Stimulated activated CD4-positive, alpha-beta T cell treated with anti-CD3 and anti-CD28 coated beads, Interleukin-2, amount 100 ng/mL, for 24 hours (primary cell): ENCODE results near the gene CAMKMT.

Experiments
- DNase-seq, 2 donors: peaks; one replicate each; pipeline ENCODE4 v3.0.0-alpha.2; 2020

Gene CAMKMT

DNA sequence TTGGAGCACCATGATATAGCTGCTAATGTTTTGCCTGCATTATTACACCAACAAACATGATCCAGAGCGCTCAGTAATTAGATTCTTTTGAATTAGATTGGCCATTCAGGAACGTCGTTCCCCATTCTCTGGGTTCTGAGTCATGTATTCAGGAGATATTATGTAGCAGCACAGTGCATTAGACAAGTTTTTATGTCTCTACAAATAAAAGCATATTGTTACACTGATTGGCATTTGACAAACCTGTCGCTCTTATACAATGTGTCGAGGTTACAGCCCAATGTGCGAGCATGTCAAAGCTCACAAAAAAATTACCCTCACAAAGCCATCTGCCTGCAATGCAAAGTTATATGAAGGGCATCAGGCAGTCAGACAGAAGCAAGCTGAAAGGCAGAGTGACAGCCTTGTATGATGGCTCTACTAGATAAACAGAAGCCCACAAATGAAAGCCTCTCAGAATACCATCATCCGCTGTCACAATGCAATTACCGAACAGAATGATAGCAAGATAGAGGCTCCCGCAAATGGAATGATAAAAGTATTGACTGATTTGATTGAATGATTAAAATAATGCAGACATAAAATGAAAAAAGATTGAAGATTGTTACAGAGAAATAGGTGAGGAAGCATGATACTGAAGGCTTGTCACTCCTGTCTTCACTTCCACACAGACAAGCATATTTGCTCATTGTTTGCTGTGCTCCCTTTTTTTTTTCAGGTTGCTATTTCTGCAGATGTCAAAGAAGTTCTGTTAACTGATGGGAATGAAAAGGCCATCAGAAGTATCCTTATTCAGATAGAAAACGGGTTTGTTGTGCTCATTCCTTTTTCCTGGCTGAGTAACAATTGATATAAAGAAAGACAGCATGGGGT lies 345.2 kb downstream of the CAMKMT start:
- DNase-seq, result no peak

DNA sequence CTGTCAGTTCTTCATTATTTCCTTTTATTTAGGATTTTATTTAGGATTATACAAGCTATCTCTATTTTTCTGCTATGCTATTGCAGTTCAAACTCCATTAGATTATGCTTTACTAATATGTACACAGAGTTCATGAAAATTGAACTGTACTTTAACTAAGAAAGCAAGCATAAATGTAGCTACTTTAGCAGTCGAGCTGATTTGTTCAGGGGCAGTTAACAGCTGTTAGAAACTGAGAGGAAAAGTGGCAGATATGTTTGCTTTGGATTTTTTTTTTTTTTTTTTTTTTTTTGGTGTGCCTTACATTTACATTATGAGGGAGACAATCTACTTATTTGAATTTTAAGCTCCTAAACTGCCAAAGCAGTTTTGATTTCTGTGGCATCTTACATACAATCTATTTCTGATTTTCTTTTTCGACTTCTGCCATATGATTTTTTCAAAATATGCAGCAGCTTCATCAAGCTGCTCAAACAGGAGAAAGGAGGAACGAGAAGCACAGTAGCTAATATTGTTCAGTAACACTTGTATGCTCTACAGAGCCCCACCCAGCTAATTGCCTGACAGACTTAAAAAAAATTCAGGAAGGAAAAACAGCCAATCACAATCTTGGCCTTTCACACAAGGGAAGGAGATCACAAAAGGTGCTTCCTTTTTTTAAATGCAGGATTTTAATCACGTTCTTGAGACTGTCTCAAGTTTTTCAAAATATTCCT lies 346.4 kb downstream of the CAMKMT start:
- DNase-seq, result no peak

DNA sequence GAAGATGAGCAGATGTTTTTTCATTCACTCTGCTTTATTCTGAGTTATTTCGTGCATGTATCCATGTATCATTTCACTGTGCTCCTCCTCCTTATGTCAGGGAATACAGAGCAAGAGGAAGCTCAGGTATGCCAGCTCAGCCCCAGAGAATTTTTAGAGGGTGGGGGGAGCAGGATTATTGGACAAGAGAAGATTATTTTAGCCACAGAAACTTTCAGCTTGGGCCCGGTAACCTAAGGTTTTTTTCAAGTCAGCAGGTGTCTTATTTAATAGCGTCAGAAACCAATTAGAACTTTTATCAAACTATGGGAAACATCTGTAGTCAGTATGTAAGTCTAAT lies 346.9 kb downstream of the CAMKMT start:
- no peak for DNase-seq

DNA sequence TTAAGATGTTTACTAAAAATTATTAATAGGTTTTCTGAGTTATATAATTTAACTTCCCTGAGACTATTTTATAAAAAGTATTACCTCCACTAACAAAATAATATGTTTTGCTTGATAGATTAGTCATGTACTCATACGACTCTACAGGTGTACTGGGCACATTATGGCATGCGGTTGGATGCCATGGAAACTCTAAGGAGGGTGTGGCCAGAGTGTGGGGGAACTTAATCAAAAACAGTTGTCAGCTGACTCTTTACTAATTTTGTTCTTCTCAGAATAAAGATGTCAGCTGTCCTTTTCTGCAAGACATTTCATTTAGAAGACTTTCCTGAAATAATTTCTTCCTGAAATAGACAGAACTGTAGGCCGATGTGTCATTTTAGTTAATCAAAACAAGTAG lies 351.4 kb downstream of the CAMKMT start:
- no peak for DNase-seq

DNA sequence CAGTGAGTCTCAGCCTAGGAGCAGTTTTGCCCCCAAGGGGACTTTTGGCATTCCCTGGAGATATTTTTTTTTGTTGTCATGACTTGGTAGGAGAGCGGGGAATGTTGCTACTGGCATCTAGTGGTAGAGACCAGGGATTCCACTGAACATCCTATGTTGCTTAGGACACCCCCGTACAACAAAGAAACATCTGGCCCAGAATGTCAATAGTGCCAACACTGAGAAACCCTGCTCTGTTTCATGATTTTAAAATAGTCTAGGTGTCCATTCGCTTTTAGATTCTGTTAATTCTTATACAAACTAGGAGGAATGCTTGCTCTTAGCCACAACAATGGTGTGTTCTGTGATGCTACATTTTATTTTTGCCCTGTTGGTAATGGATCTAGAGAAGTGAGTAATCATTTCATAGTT lies 353.9 kb downstream of the CAMKMT start:
- no peak for DNase-seq

DNA sequence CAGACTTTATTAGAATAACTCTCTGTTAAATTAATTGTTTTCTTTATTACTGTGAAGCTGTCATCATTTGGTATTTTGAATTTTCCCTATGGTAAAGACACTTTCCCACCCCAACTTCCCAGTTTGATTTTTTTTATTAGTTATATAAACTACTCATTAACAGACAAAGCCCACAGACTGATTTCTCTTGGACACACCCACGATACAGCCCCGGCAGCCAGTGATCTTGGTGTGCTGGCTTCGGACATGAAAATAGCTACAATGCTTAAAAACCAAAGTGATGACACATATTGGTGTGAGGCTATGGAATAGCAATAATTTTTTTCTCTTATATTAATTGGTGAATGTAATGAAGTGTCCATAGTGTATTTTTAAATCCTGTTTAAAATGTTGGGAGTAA lies 354.4 kb downstream of the CAMKMT start:
- no peak for DNase-seq

DNA sequence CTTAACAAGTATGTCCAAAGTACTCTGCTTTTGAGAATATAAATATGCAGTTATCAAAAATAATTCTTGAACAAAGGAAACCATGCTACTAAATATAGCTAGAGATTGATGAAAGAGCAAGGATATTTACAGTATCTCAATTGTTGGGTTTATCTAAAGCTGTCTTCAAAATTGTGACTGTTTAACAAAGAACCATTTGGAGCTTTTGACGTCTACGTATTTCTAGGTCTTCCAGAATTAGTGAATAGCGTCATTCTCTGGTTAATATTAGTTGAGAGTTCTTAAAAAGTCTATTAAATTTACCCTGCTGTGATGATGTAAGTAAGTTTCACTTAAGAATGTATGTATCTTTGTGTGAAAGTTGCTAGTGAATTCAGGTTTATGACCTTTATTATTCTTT lies 356.7 kb downstream of the CAMKMT start:
- no peak for DNase-seq

DNA sequence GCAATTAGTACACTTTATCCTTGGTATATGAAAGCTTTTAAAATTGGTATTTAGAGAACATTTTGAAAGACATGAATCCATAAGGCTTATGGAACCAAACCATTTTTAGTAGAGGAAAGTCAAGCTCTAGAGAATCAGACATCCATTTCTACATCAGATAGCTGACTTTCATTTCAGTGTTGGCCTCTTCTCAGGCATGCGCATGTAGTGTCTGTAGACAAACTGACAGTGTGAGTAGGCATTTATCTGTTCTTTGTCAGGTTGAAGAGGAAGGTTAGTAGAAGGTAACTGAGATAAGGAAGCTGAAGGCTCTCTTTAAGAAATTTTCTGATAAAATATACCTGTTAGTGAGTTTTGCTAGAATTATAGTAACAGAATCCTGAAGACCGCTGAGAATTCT lies 357.8 kb downstream of the CAMKMT start:
- no peak for DNase-seq

DNA sequence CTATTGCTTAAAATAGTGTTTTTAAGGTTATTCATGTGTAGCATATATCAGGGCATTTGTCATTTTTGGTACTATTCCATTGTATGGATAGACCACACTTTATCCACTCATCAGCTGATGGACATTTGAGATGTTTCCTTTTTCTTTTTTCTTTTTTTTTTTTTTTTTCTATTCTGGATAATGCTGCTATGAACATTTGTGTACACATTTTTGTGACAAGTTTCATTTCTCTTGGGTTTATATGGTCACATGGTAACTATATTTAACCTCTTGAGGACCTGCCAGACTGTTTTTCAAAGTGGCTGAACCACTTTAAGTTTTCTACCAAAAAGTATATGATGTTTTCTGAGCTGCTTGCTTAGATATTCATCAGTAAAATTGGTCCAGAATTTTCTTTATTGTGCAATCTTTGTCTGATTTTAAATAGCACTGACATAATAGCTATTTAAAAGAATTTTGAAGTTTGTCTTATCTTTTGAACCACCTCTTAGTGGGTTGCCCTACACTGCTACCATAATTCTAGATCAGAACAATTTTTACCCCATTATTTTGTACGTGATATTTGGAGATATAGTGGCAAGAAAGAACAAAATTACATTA lies 360.4 kb downstream of the CAMKMT start:
- DNase-seq, result no peak

DNA sequence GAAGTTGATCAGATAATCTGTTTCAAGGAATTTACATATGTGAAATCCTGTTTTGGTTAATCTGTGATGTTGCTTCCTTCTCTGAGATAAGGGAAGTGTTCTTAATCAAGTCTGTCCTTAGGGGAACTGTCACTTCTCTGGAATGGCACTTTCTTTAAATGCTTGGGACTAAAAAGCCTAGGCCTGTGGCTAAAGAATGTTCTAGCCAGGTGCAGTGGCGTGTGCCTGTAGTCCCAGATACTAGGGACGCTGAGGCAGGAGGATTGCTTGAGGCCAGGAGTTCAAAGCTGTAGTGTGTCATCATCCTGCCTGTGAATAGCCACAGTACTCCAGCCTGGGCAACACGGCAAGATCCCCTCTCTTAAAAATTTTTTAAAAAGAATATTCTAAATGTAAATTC lies 362.2 kb downstream of the CAMKMT start:
- no peak for DNase-seq

DNA sequence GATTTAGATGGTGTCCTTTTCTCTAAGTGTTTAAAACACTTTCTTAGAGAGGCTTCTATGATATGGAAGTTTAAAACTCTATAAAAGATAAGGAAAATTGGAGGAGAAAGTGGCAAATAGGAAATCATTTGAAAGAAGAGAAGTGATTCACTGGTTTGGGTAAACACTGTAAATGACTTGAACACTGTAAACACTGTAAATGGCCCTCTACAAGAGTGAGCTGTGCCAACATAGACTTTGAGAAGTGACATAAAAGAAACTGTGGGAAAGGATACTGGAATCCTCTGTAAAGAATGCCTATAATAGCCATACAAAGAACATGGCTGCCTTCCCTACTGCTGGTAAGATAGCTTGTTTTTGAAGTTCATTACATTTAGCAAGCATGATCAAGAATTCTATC lies 368.8 kb downstream of the CAMKMT start:
- DNase-seq, result no peak

DNA sequence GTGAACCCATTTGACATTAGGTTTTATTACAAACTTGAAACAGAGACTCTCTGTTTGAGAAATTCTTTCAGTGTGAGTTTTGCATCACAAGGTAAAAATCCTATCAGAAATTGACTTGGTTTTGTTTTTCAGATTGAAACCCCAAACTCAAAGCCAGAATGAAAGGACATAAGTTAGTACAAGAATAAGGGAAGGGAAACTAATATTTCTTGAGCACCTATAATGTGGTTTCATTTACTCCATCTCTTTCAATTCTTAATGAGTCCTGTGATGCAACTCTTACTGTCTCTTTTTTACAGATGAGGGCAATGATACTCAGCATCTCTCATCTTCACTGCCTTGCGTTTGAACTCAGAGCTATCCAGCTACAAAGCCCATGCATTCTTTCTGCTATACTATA lies 369.8 kb downstream of the CAMKMT start:
- DNase-seq, result no peak

DNA sequence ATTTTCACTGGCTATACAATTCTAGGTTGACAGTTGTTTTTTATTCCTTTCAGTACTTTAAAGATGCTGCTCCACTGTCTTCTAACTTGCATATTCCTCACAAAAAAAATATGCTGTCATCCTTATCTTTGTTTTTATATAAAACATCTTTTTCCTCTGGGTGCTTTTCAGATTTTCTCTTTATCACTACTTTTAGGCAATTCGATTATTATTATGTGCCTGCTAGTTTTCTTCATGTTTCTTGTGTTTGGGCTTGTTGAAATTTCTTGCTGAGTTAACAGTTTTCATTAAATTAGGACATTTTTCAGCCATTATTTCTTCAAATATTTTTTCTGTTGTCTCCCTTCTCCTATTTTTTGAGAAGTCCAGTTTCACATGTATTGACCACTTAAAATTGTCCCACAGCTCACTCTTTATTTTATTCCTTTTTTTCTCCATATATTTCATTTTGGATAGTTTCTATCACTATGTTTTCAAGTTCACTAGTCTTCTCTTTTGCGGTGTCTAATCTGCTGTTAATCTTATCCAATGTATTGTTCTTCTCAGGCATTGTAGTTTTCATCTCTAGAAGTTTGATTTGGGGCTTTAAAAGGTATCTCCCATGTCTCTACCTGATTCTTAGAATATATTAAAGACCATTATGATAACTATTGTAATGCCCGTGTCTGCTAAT lies 374.7 kb downstream of the CAMKMT start:
- DNase-seq, result no peak

DNA sequence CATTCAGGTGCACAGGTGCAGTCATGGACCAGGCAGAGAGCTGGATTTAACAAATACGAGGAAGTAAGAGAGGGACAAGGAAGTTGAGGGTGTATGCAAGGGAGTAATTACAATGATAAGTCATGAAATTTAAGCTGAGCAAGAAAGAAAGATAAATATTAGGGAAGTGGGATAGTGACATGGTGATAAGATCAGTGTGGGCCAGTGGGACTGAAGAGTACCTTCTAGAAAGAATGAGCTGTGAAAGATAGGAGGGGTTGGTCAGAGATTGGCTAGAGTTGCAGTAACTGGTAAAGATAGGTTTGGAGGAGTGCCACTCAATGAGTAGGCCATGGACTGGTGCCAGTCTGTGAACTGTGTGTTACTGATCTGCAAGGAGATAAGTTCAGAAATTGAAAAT lies 378.9 kb downstream of the CAMKMT start:
- DNase-seq, result no peak

DNA sequence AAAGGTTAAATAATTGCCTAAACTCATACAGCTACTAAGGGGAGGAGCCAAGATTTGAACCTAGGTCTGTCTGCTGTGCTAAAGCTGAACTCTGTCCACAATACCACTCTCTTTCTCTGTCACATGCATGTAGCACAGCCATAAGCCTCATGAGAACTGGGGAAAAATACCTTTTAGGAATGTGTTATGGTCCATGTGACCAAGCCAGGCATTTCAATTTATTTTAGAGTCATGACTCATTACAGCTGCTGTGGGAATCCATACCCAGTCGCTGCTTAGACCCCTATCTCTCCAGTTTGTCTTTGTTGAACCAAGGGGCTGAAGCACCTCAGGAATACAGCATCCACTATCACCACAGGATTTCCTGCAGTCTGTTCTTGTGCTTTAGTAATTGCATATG lies 379.8 kb downstream of the CAMKMT start:
- no peak for DNase-seq

DNA sequence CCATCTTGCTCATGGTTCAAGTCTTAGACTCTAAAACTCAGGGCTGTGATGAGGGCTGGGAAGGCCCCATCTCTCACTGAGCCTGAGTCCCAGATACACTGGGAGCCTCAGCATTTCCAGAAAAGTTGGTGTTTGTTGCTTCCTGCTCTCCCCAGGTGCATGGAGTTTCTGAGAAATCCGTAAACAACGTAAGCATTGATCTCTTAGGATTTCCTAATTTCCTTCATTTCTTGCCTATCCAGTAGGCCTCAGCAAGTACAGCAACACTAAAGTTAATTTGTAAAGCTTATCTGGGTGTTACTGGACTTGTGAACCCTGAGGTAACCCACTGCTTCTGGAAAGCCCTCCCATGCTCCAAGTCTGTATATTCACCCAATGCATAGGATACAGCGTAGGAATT lies 380.3 kb downstream of the CAMKMT start:
- DNase-seq, result no peak

DNA sequence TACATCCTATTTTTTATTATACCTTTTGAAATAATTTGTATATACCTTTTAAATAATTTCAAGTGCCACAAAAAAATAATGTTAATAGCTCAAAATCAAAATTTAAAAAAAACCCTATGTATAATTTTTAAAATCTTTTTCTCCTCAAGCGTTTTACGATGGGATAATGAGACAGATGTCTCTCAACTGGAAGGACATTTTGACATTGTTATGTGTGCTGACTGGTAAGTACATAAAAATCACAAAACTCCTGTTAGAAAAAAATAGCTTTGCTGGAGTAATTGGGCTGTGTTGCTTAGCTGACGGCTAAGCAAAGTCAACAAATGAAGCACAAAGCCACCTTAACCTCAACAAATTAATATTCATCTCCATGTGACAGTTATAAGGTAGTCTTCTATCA lies 381.7 kb downstream of the CAMKMT start:
- no peak for DNase-seq

DNA sequence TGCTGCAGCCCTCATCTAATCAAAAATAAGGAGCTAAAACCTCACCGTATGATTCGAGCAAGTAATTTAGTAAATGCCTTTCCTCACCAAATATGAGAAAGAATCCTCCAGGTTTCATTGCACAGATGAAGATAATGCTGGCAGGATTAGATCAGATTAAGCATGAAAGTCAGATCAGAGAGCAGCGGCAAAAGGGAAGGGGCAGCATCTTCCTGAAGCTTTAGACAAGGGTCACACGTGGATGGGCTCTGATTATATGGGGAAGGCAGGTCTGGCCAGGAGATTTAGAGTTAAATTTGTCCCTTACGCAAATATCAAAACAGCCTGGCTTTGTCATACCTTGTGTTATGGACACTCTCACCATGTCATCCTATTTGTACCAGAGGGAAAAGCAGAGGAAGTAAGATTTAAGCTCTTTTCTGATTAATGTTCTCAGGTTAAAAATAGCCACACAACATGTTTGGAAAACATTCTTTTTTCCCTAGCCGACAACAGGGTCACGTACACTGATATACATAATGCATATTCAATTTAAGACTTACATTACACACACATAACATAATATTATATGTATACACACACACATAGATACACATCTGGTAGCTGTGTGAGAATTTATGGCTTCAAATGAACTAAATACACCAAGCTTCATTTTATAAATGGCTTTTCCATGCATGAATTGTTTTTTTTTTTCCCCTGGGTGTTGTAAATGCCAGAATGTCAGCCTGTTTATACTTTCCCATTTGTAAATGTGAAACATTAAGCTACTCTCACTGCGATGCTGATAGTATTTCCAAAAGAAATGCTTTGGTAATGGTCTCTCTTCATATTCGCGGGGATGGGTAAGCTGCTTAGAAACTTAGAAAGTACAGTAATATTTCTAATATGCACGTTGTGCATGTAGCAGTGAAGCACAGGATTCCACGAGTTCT lies 383.5 kb downstream of the CAMKMT start:
- no peak for DNase-seq

DNA sequence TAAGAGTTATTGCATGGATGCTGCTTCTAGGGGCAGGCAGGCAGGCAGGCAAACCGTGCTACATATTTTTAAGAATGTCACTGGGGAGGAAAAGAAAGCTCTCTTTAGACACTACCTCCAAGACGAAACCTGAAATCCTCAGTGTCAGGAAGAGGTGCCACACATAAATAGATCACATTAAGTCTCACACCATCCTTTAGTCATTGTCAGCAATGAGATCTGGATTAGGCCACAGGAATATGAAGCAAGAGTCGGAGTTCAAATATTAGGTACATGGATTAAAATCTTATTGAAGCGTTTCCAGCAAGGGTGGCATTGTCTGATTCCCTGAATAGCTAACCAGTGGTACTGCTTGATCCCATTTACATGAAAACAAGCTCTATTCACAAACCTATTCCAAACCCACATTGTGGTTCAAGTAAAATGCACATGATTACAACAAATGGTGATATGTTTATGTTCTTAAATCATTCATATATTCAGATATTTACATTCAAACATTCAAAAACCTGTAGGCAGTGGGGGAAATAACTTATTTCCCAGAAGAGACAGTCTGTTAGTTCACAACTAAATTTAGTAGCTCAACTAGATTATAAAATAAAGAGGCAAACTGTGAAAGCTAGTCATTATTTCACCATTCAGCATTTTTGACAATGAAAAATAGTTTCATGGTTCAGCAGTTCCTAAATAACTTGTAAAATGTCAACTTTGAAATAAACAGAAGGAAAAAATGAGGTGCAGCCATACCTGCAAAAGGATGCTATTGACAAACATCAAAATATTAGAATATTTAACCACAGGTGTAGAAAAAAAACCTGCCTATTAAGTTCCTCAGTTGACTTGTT lies 384.4 kb downstream of the CAMKMT start:
- no peak for DNase-seq

DNA sequence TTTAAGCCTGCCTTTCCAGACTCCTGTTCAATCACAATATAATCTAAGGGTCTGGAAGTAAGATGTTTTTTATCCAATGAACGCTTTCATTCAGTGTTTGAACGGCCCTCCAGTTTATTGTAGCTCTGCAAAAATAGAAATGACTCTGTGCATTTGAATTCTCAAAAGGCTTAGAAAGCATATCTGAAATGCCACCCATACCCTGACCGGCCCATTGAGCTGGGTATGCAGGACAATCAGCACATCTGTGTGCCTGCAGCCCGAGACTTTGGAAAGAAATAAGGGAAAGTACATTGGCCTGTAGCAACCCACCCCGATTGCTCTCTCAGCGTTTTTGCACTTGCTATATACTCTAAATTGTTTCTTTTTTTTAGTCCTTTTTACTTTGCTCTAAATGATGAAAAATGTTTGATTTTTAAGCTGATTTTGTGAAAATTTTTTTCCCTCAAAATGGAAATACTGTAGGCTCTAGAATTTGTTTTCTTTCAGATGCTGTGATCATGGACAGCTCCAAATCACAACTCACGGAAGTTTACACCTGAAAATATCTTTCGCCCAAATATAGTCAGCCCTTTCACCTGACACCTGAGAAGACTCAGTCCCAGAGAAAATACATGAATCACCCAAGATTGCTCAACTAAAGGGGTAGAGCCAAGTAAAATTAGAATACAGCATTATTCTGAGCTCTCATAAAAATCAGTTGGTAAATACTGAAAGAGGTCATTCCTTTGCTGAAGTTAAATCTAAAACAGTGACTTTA lies 385.3 kb downstream of the CAMKMT start:
- DNase-seq, result no peak

DNA sequence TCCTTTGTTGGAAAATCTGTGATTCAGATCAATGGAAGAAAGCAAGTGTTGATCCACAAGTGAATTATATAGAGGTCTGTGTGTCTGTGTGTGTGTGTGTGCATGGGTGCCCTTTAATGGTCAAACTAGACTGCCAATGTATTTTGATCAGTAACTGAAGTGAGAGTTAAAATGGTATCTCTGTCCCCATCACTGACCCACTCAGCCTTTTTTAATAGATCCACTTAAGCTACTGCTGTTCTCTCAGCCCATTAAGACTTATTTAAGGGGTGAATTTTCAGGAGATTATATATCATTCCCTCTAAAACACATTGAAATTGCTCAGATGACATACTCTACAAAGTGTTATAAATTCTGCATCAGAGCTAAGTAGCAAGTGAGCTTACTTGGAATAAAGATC lies 386.0 kb downstream of the CAMKMT start:
- no peak for DNase-seq
